Measurements from ENCODE around the gene INPP5K.
A peak's percentile ranks its signal among the peaks of the same experiment; 100 is the strongest.
"Not testable (repeated sequence)": the region's sequence is repeated elsewhere in the genome, so short reads cannot be mapped to it uniquely, and the experiment has no call there.

Gene INPP5K

DNA sequence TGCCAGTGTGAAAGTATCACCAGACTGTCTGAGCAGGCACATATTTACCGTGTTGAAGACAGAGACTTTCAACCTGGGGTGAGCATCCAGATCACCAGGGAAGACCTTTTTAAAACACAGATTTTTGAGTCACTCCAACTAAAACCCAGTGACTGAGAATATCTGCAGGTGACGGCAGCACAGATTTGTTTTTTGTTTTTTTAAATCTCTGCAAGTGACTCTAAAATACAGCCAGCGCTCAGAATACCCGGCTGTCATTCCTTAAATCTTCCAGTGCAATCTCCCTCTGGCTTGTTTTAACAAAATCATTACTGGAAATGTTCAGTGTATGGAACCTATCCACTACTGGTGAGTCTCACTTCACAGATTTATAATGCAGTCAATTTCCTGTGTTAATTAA is 19.3 kb upstream of the INPP5K start:
- in situ Hi-C loops (cut with HindIII; ENCODE audit: low pct_ligation_motif_present, low sequenced_read_pairs): no loop called here
- no peak for DNase-seq
- Histone ChIP-seq H3K4me3 (ENCODE audit: low read depth, low read length) (no peak overlapping the region), H3K27me3 (replicated peaks) (no peaks in the 10 kb centered on the region), H3K27ac (no peak overlapping the region), H3K36me3 (replicated peaks) (peaks cover 55% of the 10 kb centered on the region)
- TF ChIP-seq, protein P1, sequence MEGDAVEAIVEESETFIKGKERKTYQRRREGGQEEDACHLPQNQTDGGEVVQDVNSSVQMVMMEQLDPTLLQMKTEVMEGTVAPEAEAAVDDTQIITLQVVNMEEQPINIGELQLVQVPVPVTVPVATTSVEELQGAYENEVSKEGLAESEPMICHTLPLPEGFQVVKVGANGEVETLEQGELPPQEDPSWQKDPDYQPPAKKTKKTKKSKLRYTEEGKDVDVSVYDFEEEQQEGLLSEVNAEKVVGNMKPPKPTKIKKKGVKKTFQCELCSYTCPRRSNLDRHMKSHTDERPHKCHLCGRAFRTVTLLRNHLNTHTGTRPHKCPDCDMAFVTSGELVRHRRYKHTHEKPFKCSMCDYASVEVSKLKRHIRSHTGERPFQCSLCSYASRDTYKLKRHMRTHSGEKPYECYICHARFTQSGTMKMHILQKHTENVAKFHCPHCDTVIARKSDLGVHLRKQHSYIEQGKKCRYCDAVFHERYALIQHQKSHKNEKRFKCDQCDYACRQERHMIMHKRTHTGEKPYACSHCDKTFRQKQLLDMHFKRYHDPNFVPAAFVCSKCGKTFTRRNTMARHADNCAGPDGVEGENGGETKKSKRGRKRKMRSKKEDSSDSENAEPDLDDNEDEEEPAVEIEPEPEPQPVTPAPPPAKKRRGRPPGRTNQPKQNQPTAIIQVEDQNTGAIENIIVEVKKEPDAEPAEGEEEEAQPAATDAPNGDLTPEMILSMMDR (IDR thresholded peaks at IDR 0.05; ENCODE audit: low read depth, low read length, missing control alignments): no peak

DNA sequence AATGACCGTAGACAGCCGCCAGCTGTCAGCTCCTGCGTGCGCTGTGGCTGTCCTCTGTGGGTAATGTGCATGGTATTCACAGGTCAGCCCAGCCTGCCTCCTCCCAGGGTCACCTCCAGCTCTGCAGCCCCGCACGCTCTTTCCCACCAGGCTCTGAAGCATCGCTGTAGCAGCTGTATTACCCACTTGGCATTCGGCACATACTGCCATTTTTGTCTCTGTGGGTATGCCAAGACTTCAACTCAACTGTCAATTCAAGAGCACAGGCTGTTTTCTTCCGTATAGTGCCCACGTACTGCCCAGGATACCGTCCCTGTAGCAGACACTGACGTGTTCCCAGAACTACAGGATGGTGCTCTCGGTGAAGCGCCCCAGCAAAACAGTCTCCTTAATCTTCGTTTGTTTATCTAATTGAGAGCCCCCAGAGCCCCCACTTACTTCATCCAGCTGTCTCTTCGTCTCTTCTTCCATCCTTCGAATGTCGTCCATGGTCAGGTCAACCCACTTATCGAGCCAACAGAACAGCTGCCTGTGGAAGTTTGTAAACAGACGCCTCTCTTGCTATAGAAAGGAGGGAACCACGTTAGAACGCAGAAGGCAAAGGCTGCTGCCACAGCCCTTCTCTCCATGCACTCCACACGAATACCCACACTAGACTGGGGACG is 17.4 kb upstream of the INPP5K start:
- no peak for DNase-seq
- H3K36me3 ChIP-seq (replicated peaks): peaks cover 52% of the 10 kb centered on the region
- no peak overlapping the region for H3K4me3 ChIP-seq (ENCODE audit: low read depth, low read length)
- no peak overlapping the region for H3K27ac ChIP-seq
- TF ChIP-seq, protein P1 (IDR thresholded peaks at IDR 0.05; ENCODE audit: low read depth, low read length, missing control alignments): no peak
- no peaks in the 10 kb centered on the region for H3K27me3 ChIP-seq (replicated peaks)
- in situ Hi-C loops (cut with HindIII; ENCODE audit: low pct_ligation_motif_present, low sequenced_read_pairs): no loop called here

DNA sequence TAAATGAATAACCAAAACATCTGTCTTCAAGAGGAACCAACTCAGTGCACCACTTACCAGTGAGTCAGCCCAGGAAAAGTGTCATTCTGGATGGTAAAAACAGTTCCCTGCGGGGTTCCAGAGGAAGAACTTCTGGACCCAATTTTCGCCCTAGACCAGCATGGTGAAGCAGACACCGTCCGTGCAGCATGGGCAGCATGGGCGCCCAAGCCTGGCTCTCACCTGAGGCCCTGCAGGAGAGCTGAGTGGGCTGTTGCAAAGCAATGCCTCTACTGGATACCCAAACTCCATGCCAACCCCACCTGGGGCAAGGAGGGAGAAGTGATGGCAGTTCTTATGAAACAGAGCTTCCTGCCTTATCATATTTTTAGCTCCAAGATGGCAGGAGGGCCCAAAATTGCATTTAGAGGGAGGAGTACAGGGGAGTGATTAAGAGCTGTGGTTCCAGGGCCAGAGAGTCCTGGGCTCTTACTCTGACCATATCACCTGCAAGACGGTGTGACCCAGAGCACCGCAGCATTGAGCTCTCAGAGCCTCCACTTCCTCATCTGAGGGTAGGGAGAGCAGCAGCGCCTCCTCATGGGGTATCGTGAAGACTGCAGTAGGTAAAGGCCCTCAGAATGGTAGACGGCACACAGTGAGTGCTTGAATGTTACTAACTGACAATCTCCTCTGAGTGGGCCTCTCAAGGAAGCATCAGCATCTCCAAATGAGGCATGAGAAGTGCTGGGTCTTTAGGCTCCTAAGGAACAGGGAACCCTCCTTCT is 16.6 kb upstream of the INPP5K start:
- peaks cover 50% of the 10 kb centered on the region for H3K36me3 ChIP-seq (replicated peaks)
- no peak for DNase-seq
- no peak overlapping the region for H3K4me3 ChIP-seq (ENCODE audit: low read depth, low read length)
- in situ Hi-C loops (cut with HindIII; ENCODE audit: low pct_ligation_motif_present, low sequenced_read_pairs): no loop called here
- H3K27ac ChIP-seq: no peak overlapping the region
- H3K27me3 ChIP-seq (replicated peaks): no peaks in the 10 kb centered on the region
- TF ChIP-seq, protein P1 (IDR thresholded peaks at IDR 0.05; ENCODE audit: low read depth, low read length, missing control alignments): peak; percentile 46

DNA sequence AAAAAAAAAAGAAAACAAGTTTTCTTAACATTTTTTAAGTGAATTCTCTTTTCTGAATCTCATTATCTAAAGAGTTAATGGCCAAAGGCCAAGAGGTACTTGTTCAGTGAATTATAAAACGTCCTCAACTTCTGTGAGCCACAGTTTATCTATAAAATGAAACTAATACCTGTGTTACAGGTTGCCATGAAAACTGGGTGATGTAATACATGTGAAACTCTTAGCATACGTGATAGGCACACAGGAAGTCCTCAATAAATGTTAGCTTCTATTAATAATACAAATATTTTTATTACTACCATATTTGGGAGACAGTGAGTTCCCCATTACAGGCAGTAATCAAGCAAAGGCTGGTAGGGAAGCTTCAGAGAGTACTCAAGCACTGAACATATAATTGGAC is 13.5 kb upstream of the INPP5K start:
- H3K4me3 ChIP-seq (ENCODE audit: low read depth, low read length): no peak overlapping the region
- in situ Hi-C loops (cut with HindIII; ENCODE audit: low pct_ligation_motif_present, low sequenced_read_pairs): no loop called here
- H3K27me3 ChIP-seq (replicated peaks): no peaks in the 10 kb centered on the region
- TF ChIP-seq, protein P1 (IDR thresholded peaks at IDR 0.05; ENCODE audit: low read depth, low read length, missing control alignments): no peak
- no peak overlapping the region for H3K27ac ChIP-seq
- peaks cover 64% of the 10 kb centered on the region for H3K36me3 ChIP-seq (replicated peaks)
- DNase-seq: no peak

DNA sequence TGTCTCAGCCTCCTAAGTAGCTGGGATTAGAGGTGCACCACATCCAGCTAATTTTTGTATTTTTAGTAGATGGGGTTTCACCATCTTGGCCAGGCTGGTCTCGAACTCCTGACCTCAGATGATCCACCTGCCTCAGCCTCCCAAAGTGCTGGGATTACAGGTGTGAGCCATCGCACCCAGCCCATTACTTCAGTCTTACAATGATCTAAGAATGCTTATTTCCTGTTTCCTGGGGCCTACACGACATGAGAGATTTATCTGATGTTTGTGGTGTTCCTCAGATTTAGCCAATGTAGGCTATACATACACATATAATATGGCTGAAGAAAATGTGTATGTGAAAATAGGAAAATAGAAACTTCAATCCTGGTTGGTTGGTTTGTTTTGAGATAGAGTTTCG is 10.5 kb upstream of the INPP5K start:
- H3K27ac ChIP-seq; DNase-seq; H3K4me3 ChIP-seq (ENCODE audit: low read depth, low read length); in situ Hi-C loops (cut with HindIII; ENCODE audit: low pct_ligation_motif_present, low sequenced_read_pairs); H3K27me3 ChIP-seq (replicated peaks): not testable (repeated sequence)
- peaks cover 55% of the 10 kb centered on the region for H3K36me3 ChIP-seq (replicated peaks)

DNA sequence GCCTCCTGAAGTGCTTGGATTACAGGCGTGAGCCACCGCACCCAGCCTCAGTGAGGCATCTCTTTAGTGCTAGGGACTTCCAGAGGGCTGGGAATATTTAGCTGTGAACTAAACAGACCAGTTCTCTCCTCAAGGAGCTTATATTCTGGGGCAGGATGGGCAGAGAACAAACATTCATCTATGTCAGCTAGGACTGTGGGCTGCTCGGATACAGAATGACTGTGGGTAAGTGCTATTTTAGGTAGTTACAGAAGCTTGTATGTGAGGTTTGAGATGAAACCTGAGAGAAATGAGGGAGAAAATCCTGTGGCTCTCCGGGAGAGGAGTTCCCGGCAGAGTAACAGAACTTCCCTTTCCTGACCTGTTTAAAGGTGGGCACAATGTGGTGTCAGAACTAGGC is 6.2 kb upstream of the INPP5K start:
- DNase-seq: no peak
- H3K27me3 ChIP-seq (replicated peaks): no peaks in the 10 kb centered on the region
- no peak overlapping the region for H3K27ac ChIP-seq
- peaks cover 38% of the 10 kb centered on the region for H3K36me3 ChIP-seq (replicated peaks)
- no peak overlapping the region for H3K4me3 ChIP-seq (ENCODE audit: low read depth, low read length)
- TF ChIP-seq, protein P1 (IDR thresholded peaks at IDR 0.05; ENCODE audit: low read depth, low read length, missing control alignments): no peak
- in situ Hi-C loops (cut with HindIII; ENCODE audit: low pct_ligation_motif_present, low sequenced_read_pairs): no loop called here
